Stimulated activated naive CD8-positive, alpha-beta T cell treated with anti-CD3 and anti-CD28 coated beads, Interleukin-15, amount 100 ng/mL, for 72 hours (primary cell): ENCODE results near the gene AMH.
A peak's percentile ranks its signal among the peaks of the same experiment; 100 is the strongest.
"Not testable (repeated sequence)": the region's sequence is repeated elsewhere in the genome, so short reads cannot be mapped to it uniquely, and the experiment has no call there.

Experiments
- ATAC-seq: fragments of 150-1000 bp; cut with Tn5 transposase; 2 replicates; pipeline ENCODE4 v1.10.0; 2021; ENCODE audit warnings: mild to moderate bottlenecking, moderate library complexity
- DNase-seq, 2 donors: peaks; one replicate each; pipeline ENCODE4 v3.0.0; 2021 to 2022
- H3K27ac Mint-ChIP-seq, 2 donors: one replicate each; pipeline ENCODE4 v1.8.0; 2022; ENCODE audit warnings: mild to moderate bottlenecking in 2 of 2, mixed read lengths in 2 of 2, moderate library complexity in 2 of 2
- H3K27me3 Mint-ChIP-seq: one replicate; pipeline ENCODE4 v1.8.0; 2022; ENCODE audit warnings: mixed read lengths
- H3K4me1 Mint-ChIP-seq: one replicate; pipeline ENCODE4 v1.8.0; 2022; ENCODE audit warnings: mild to moderate bottlenecking, mixed read lengths
- H3K4me3 Mint-ChIP-seq, 2 donors: one replicate each; pipeline ENCODE4 v1.8.0; 2022; ENCODE audit warnings: mild to moderate bottlenecking in 2 of 2, mixed read lengths in 2 of 2, moderate library complexity in 1 of 2
- H3K9me3 Mint-ChIP-seq, 2 donors: one replicate each; pipeline ENCODE4 v1.8.0; 2022; ENCODE audit warnings: mixed read lengths in 2 of 2

Gene AMH

DNA sequence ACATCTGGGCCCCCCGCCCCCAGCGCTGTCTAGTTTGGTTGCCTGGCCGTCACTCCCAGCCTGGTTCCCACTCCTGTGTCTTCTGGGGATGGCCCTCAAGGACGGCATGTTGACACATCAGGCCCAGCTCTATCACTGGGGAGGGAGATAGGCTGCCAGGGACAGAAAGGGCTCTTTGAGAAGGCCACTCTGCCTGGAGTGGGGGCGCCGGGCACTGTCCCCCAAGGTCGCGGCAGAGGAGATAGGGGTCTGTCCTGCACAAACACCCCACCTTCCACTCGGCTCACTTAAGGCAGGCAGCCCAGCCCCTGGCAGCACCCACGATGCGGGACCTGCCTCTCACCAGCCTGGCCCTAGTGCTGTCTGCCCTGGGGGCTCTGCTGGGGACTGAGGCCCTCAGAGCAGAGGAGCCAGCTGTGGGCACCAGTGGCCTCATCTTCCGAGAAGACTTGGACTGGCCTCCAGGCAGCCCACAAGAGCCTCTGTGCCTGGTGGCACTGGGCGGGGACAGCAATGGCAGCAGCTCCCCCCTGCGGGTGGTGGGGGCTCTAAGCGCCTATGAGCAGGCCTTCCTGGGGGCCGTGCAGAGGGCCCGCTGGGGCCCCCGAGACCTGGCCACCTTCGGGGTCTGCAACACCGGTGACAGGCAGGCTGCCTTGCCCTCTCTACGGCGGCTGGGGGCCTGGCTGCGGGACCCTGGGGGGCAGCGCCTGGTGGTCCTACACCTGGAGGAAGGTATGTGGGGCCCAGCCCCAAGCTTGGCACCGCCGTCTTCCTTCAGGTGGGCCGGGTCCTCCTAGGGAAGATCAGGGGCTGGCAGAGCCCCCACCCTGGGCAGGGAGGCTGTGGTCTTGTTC, at the start of gene AMH:
Gene AMH, plus strand, starts transcription at position 314 of the 857 bp plus-strand sequence. Its CDS starts 10 bp downstream, at position 324.
- Mint-ChIP-seq H3K27ac (peak within 1 kb of the TSS in 1 of 2 donors; percentile 27), H3K4me1 (peaks cover 32% of the 10 kb centered on the region), H3K27me3 (peaks cover 28% of the 10 kb centered on the region)

DNA sequence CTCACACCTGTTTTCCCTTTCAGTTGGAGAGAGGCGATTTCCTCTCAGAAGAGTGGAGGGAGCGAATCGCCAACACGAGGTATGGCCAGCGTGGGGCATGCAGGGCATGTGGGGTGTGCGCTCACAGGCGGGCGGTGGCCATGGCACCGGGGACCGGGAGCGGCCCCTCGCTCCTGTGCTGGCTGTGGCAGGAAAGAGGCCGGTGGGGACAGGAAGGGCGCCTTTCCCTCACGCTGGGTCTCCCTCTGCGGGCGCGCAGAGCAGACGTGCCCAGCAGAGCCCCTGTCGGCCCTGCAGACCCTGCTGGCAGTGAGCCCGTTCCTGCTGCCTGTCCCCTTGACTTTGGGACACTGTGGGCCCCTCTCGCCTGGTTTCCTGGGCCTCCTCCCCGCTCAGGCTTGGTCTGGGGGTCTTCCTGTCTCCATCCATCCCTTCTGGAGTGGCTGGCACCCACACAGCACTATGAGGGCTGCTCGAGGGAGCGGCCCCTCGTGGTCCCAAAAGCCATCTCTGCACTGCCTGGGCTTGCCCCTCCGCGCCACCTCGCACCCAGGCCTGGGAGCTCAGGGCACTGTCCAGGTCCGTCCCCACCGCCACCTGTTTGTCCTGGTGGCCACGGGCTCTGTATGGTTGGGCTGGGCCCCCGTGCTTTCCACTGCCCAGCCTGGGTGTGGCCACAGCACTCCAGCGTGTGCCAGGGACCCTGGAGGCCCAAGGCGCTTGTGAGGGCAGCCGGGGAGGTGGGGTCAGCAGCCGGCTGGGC, 49.1 kb upstream of the AMH start:
- Mint-ChIP-seq H3K27me3 (no peaks in the 10 kb centered on the region), H3K9me3 (no peaks in the 10 kb centered on the region), H3K4me1 (peaks cover 19% of the 10 kb centered on the region), H3K4me3 (no peak overlapping the region), H3K27ac (peak overlapping the region in 1 of 2 donors; percentile 67)
- DNase-seq = no peak
- ATAC-seq = no peak

More for the DNA sequence above, at the start of gene AMH:
- Mint-ChIP-seq H3K4me3 (peak within 1 kb of the TSS in 1 of 2 donors; percentile 33), H3K9me3 (no peaks in the 10 kb centered on the region)
- ATAC-seq (no peak), DNase-seq (no peak)

DNA sequence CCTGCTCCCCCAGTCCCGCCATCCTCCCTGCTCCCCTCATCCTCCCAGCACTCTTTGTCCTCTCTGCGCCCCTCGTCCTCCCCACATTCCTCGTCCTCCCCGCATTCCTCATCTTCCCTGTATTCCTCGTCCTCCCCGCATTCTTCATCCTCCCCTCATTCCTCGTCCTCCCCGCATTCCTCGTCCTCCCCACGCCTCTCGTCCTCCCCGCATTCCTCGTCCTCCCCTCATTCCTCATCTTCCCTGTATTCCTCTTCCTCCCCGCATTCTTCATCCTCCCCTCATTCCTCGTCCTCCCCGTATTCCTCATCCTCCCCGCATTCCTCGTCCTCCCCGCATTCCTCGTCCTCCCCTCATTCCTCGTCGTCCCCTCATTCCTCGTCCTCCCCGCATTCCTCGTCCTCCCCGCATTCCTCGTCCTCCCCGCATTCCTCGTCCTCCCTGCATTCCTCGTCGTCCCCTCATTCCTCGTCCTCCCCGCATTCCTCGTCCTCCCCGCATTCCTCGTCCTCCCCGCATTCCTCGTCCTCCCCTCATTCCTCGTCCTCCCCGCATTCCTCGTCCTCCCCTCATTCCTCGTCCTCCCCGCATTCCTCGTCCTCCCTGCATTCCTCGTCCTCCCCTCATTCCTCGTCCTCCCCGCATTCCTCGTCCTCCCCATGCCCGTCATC, 48.4 kb upstream of the AMH start:
- H3K27ac Mint-ChIP-seq = peak overlapping the region in 1 of 2 donors; percentile 67
- not testable (repeated sequence) for ATAC-seq

DNA sequence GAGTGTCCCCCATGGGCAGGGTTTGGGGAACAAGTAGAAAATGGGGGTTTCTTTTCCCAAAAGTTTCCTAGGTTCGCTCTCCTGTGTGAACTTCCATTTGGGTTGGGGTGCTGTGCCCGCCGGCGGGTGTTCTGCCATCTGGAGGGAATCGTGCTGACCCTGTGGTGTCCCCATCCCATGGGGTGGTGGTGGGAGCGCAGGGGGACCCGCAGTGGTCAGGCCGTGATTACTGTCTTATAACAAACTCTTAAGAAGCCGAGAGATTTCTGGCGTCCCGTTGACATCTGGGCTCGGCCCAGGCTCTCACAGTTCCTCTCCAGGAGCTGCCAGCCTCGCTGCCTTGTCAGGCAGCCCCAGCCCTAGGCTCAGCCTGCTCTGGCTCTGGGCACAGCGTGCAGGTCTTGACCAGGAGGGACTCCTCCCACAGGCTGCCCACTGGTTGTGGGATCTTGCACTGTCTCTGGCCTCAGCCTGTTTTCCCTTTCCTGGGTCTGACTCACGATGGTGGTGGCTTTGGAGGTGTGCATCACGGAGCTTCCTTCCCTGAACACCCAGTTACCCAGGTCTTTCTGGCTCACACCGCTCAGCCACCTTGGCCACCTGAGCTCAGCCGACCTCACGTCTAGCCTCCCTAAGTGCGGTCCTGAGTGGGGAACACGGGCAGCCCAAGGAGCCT, 47.5 kb upstream of the AMH start:
- no peaks in the 10 kb centered on the region for H3K27me3 Mint-ChIP-seq
- no peaks in the 10 kb centered on the region for H3K9me3 Mint-ChIP-seq
- no peak overlapping the region for H3K4me3 Mint-ChIP-seq
- peaks cover 19% of the 10 kb centered on the region for H3K4me1 Mint-ChIP-seq
- ATAC-seq (no peak), DNase-seq (no peak)
- H3K27ac Mint-ChIP-seq = peak overlapping the region in 1 of 2 donors; percentile 72

More for the DNA sequence above, 48.4 kb upstream of the AMH start:
- not testable (repeated sequence) for H3K9me3 Mint-ChIP-seq, H3K27me3 Mint-ChIP-seq, H3K4me3 Mint-ChIP-seq, DNase-seq
- peaks cover 19% of the 10 kb centered on the region for H3K4me1 Mint-ChIP-seq

DNA sequence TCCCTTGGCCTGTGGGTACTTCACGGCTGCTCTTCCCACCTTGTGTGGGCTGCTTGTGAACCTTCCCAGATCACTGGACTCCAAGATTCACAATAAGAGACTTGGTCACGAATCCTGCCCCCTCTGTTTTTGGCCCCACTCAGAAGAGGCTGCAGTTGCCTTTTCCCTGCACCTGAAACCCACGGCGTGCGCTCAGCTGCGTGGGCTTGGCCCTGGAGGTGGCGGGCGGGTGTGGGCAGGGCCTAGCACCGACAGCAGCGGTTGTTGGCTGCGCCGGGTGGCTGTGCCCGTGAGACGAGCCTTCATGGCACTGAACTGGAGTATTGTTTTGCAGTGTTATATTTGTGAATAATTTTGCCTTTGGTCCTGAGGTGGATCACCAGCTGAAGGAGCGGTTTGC, 46.8 kb upstream of the AMH start:
- Mint-ChIP-seq H3K9me3 (no peaks in the 10 kb centered on the region), H3K27me3 (no peaks in the 10 kb centered on the region), H3K4me1 (peaks cover 15% of the 10 kb centered on the region), H3K4me3 (no peak overlapping the region), H3K27ac (peak overlapping the region in 1 of 2 donors; percentile 19)
- ATAC-seq (no peak), DNase-seq (no peak)

DNA sequence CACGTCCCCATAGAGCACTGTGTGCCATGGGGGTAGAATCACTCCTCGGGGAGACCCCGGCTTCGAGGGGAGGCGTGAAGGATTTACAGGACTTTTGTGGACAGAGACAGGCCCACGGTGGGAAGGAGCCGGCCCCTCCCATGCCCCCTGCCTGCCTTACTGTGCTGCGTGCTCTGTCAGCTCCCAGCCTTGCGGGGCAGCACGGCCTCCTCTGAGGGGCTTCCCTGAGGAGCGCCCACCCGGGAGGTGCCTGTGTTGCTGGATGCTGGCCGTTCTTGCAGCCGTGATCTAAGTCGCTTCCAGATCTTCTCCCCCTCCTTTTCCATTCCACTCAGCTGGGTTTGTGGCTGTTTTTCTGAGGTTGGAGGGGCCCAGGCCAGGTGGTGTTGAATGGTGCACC, 42.1 kb upstream of the AMH start:
- ATAC-seq (no peak), DNase-seq (no peak)
- Mint-ChIP-seq H3K27me3 (no peaks in the 10 kb centered on the region), H3K4me1 (peaks cover 1% of the 10 kb centered on the region), H3K4me3 (no peak overlapping the region), H3K9me3 (no peaks in the 10 kb centered on the region), H3K27ac (no peak overlapping the region)

DNA sequence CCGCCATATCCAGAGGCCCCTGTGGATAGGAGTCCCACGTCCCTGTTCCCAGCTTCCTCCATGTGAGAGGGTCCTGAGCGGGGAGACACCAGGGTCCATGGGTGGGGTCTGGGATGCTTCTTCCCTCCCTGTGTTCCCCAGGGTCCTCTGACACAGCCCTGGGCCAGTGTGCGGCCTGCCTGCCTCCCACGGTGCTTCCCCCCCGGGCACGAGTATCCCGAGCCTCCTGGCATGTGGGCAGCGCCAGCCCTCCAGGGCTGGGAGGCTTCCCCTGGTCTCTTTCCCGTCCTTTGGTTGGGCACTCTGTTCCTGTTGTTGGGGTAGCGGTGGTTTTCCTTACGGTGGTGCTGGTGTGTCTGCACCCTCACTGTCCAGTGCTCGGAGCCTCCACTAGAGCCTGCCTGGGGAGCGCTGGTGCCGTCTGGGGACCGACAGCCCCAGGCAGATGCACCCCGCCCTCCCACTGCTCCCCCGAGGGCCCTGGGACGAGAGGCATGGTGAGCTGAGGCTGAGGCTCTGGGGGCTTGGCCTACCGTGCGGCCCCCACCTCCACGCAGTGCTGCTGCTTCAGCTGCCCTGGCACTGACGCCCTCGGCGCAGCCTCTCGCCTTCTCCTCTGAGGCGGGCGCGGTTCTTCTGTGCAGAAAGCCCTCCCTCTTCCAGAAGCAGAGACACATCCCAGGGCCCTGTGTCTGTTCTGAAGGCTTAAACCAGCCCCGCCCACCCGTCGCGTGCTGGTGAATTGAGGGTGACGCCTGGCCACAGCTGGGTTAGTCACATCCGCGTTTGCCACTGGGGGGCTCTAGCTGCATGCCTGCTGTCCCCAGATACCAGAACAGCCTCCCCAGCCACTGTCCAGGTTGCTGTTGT, 40.9 kb upstream of the AMH start:
- H3K9me3 Mint-ChIP-seq = no peaks in the 10 kb centered on the region
- no peaks in the 10 kb centered on the region for H3K27me3 Mint-ChIP-seq
- H3K4me3 Mint-ChIP-seq = no peak overlapping the region
- peak; percentile 39 for ATAC-seq
- H3K4me1 Mint-ChIP-seq = peaks cover 2% of the 10 kb centered on the region
- H3K27ac Mint-ChIP-seq = no peak overlapping the region
- no peak for DNase-seq

DNA sequence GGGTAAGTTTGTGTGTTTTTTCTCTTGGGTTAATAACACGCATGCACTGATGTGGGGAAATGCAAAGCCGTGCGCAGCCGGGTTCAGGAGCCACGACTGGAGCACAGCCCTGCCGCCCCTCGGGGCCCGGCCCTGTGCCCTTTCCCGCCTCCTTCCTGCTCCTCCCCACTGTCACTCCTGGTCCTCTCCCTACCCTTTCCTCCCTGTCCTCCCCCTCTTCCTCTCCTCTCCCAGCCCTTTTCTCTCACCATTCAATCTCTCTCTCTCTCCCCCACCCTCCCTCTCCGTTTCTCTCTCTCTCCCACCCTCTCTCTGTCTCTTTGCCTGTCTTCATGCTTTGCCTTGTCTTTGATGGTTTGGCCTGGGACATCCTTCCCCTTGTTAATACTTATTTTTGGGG, 40.1 kb upstream of the AMH start:
- Mint-ChIP-seq H3K4me1 (peaks cover 8% of the 10 kb centered on the region), H3K27ac (peak overlapping the region in 1 of 2 donors; percentile 80), H3K9me3 (no peaks in the 10 kb centered on the region), H3K27me3 (no peaks in the 10 kb centered on the region), H3K4me3 (no peak overlapping the region)
- no peak for ATAC-seq
- no peak for DNase-seq

DNA sequence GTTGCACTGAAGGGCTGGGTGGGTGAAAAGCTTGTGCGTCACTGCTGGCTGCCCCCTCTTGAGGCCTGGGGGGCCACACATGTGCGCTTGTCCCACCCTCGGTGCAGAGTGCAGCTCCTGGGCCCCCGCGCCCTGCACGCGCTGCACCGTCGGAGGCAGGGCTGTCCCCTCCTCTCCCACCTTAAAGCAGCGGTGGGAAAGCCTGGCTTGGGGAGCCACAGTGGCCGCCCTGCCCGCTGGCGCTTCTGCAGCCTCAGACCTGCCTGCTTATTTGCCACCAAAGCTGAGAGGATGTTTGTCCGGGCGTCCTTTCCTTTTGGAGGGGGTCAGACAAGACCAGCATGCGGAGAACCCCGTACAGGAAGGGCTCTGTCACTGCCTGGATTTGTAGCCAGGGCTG, 39.7 kb upstream of the AMH start:
- H3K9me3 Mint-ChIP-seq = no peaks in the 10 kb centered on the region
- peaks cover 10% of the 10 kb centered on the region for H3K4me1 Mint-ChIP-seq
- no peak overlapping the region for H3K4me3 Mint-ChIP-seq
- no peak for DNase-seq
- no peak for ATAC-seq
- H3K27me3 Mint-ChIP-seq = no peaks in the 10 kb centered on the region
- H3K27ac Mint-ChIP-seq = no peak overlapping the region

DNA sequence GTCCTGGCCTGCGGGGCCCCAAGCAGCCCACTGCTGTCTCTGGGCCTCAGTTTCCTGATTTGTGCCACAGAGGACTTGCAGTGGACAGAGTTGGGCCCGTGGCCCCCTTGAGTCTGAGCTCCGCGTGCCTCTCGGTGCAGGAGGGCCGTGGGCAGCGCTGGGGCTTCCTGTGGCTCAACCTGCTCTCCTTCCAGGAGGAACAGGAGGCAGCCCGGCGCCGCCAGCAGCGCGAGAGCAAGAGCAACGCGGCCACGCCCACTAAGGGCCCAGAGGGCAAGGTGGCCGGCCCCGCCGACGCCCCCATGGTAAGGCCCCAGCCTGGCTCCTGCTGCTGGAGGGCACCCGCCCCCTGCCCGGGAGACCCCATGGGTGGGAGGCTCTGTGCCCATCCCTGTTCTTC, 38.9 kb upstream of the AMH start:
- Mint-ChIP-seq H3K27me3 (no peaks in the 10 kb centered on the region), H3K4me1 (peaks cover 18% of the 10 kb centered on the region), H3K9me3 (no peaks in the 10 kb centered on the region), H3K4me3 (no peak overlapping the region), H3K27ac (peak overlapping the region in 1 of 2 donors; percentile 59)
- no peak for ATAC-seq
- DNase-seq = no peak

DNA sequence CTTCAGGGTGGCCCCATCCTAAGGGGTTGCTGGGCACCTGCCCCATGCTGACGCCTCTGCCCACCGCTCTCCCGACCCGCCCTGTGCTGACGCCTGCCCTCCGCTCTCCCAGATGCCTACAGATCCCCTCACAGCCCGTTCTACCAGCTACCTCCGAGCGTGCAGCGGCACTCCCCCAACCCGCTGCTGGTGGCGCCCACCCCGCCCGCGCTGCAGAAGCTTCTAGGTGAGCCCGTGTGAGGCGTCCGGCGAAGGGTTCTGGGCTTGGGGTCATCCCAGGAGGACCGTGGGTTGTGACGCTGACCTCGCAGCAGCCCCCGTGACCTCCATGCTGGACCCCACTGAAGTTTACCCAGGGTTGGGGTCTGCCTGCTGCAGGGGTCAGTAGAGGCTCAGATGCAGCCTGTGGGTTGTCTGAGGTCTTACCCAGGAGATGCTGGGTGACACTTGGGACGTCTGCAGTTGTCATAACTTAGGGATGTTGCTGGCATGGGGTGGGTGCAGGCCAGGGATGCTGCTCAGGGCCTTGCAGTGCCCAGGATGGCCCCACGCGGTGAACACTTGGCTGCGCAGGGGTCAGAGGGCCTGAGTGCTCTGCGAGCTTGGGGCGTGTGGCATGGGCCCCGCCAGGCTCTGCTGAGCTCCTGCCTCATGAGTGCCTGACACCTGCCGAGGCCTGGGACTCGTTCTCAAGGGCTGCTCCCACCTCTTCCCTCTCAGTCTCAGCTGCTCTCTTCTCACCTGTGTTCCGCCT, 38.0 kb upstream of the AMH start:
- Mint-ChIP-seq H3K27ac (peak overlapping the region in 1 of 2 donors; percentile 6), H3K4me1 (peaks cover 23% of the 10 kb centered on the region), H3K27me3 (no peaks in the 10 kb centered on the region), H3K4me3 (no peak overlapping the region), H3K9me3 (no peaks in the 10 kb centered on the region)
- ATAC-seq = no peak
- DNase-seq = no peak

DNA sequence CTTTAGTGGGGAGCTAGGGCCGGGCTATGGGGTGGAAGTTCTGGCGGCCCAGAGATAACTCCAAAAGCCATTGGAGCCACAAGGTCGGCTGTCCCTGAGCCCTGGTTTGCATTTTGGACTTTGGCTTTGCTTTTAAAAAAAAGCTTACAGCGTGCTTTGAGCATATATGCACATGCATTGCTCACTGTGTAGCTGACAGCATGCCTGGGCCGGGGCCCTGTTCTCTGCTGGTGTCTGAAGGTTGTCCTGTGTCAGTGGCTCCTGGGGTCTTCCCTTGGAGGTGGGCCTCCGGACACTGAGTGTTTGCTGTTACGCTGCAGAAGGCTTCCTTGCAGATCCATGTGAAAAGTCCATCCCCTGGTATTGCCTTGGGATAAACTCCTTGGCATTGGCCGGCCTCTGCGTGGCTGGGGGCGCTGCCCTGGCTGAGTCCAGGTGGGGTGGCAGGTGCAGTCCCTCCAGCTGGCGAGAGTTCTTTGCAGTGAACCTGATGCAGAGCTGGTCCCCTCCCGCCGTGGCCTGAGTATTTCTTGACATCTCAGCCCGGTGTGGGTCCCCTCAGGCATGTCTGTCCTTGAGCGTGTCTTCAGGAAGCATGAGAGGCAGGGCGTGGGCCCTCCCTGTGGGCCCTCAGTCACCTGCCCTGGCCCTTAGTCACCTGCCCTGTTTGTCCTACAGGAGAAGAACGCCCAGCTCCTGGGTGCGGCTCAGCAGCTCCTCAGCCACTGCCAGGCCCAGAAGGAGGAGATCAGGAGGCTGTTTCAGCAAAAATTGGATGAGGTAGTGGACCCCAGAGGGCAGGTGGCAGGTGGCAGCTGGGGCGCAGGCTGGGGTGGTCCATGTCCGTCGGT, 36.0 kb upstream of the AMH start:
- no peak overlapping the region for H3K4me3 Mint-ChIP-seq
- peaks cover 23% of the 10 kb centered on the region for H3K4me1 Mint-ChIP-seq
- peak overlapping the region in 1 of 2 donors; percentile 84 for H3K27ac Mint-ChIP-seq
- no peak for ATAC-seq
- no peaks in the 10 kb centered on the region for H3K9me3 Mint-ChIP-seq
- no peaks in the 10 kb centered on the region for H3K27me3 Mint-ChIP-seq
- no peak for DNase-seq

DNA sequence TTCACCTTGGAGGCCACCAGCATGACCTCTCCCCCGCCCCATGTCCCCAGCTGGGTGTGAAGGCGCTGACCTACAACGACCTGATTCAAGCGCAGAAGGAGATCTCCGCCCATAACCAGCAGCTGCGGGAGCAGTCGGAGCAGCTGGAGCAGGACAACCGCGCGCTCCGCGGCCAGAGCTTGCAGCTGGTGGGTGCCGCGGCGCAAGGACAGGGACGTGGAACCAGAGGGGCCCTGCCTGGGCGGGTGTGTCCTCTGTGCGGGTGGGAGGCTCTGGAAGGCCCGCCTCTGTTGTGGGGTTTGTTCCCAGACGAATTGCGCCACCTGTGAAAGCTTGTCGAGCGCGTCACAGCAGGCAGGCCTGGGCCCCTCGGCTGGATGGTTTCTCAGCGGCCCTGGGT, 35.3 kb upstream of the AMH start:
- DNase-seq = no peak
- no peak for ATAC-seq
- H3K27ac Mint-ChIP-seq = no peak overlapping the region
- peaks cover 23% of the 10 kb centered on the region for H3K4me1 Mint-ChIP-seq
- H3K4me3 Mint-ChIP-seq = no peak overlapping the region
- no peaks in the 10 kb centered on the region for H3K27me3 Mint-ChIP-seq
- no peaks in the 10 kb centered on the region for H3K9me3 Mint-ChIP-seq
